Measurements from ENCODE around the gene ITGAD. TPM values are rescaled to one million over a fixed set of nuclear protein-coding genes. Genes with fewer than 3 reads are reported as not detected.

Gene ITGAD
- polyA plus RNA-seq, 1 of the 3 experiments (the other 2 are of a cell fraction), result not detected

DNA sequence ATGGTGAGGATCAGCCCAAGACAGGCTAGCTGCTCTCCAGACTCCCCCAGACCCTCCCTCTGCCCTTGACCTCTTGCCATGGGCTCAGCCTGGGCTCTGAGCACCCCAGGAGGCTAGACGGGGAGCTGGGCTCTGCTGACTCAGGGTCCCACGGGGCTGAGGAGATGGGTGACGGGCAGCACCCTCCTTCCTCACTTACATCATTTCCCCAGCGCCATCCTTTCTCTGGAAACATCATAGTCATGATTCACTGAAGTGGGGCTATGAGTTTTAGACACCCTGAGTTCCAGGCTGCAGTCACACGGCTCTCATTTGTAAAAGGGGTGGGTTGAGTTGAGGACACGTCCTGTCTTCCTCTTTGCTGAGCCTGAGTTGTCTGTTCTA is 41.2 kb upstream of the ITGAD start (continued):
- TF ChIP-seq PBX3 (IDR thresholded peaks at IDR 0.05), result no peak
- no peak for TF ChIP-seq RCOR1 (IDR thresholded peaks at IDR 0.05; ENCODE audit: low read length)

- Histone ChIP-seq H2AFZ (ENCODE audit: low read depth) (no peak overlapping the region), H4K20me1 (ENCODE audit: insufficient read depth) (no peaks in the 10 kb centered on the region), H3F3A (replicated peaks; ENCODE audit: insufficient read depth) (no peaks in the 10 kb centered on the region), H3K9ac (no peak overlapping the region), H3K27ac (ENCODE audit: low read depth in 2 of 2, low read length in 1 of 2) (no peak overlapping the region), H3K9me3 (no peaks in the 10 kb centered on the region), H3K4me3 (ENCODE audit: low read depth in 2 of 2, low read length in 1 of 2) (no peak overlapping the region), H3K4me1 (ENCODE audit: control insufficient read depth in 1 of 2, insufficient read depth in 2 of 2, low read depth in 1 of 2, low read length in 1 of 2) (no peaks in the 10 kb centered on the region), H3K4me2 (peak overlapping the region; percentile 46; the same call in 1 of the 2 replicates), H3K27me3 (ENCODE audit: insufficient read depth) (peaks cover 14% of the 10 kb centered on the region; the same call in 1 of the 2 replicates), H3K9me2 (no peaks in the 10 kb centered on the region), H3K79me2 (ENCODE audit: insufficient read depth) (no peaks in the 10 kb centered on the region), H3K36me3 (replicated peaks in 1 of 2; ENCODE audit: control insufficient read depth in 1 of 2, insufficient read depth in 2 of 2, low read length in 1 of 2) (no peaks in the 10 kb centered on the region)
- ChIA-PET POLR2A (no interaction called here), CTCF (no interaction called here)
- DNase-seq, result no peak
- TF ChIP-seq MEF2A (IDR thresholded peaks at IDR 0.05; ENCODE audit: borderline replicate concordance, low read depth), result no peak
- TF ChIP-seq MXI1 (IDR thresholded peaks at IDR 0.05; ENCODE audit: low read depth, low read length), result no peak
- TF ChIP-seq EP300 (IDR thresholded peaks at IDR 0.05; ENCODE audit: borderline replicate concordance in 1 of 2, low read depth in 1 of 2, low read length in 1 of 2), result no peak
- no peak for TF ChIP-seq MAX (IDR thresholded peaks at IDR 0.05; ENCODE audit: low read depth)
- TF ChIP-seq RFX5 (IDR thresholded peaks at IDR 0.05; ENCODE audit: low read length), result no peak
- TF ChIP-seq ELF1 (IDR thresholded peaks at IDR 0.05), result no peak
- TF ChIP-seq, protein P1, sequence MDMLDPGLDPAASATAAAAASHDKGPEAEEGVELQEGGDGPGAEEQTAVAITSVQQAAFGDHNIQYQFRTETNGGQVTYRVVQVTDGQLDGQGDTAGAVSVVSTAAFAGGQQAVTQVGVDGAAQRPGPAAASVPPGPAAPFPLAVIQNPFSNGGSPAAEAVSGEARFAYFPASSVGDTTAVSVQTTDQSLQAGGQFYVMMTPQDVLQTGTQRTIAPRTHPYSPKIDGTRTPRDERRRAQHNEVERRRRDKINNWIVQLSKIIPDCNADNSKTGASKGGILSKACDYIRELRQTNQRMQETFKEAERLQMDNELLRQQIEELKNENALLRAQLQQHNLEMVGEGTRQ (IDR thresholded peaks at IDR 0.05; ENCODE audit: borderline replicate concordance, low read depth, low read length), result no peak
- TF ChIP-seq, protein P2, sequence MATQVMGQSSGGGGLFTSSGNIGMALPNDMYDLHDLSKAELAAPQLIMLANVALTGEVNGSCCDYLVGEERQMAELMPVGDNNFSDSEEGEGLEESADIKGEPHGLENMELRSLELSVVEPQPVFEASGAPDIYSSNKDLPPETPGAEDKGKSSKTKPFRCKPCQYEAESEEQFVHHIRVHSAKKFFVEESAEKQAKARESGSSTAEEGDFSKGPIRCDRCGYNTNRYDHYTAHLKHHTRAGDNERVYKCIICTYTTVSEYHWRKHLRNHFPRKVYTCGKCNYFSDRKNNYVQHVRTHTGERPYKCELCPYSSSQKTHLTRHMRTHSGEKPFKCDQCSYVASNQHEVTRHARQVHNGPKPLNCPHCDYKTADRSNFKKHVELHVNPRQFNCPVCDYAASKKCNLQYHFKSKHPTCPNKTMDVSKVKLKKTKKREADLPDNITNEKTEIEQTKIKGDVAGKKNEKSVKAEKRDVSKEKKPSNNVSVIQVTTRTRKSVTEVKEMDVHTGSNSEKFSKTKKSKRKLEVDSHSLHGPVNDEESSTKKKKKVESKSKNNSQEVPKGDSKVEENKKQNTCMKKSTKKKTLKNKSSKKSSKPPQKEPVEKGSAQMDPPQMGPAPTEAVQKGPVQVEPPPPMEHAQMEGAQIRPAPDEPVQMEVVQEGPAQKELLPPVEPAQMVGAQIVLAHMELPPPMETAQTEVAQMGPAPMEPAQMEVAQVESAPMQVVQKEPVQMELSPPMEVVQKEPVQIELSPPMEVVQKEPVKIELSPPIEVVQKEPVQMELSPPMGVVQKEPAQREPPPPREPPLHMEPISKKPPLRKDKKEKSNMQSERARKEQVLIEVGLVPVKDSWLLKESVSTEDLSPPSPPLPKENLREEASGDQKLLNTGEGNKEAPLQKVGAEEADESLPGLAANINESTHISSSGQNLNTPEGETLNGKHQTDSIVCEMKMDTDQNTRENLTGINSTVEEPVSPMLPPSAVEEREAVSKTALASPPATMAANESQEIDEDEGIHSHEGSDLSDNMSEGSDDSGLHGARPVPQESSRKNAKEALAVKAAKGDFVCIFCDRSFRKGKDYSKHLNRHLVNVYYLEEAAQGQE (IDR thresholded peaks at IDR 0.05; ENCODE audit: low read depth, low read length), result no peak
- TF ChIP-seq IRF3 (IDR thresholded peaks at IDR 0.05; ENCODE audit: low read depth, low read length), result no peak
- no peak for TF ChIP-seq CTCF (IDR thresholded peaks at IDR 0.05)
- no peak for TF ChIP-seq GABPA (IDR thresholded peaks at IDR 0.05; ENCODE audit: low read depth)
- no peak for TF ChIP-seq SIN3A (IDR thresholded peaks at IDR 0.05; ENCODE audit: borderline replicate concordance, low read depth, low read length)
- TF ChIP-seq EZH2phosphoT487 (IDR thresholded peaks at IDR 0.05; ENCODE audit: borderline replicate concordance, low read depth), result no peak
- TF ChIP-seq GATA2 (CRISPR knock-in tag; IDR thresholded peaks at IDR 0.05), result no peak
- 42% methylated on average over 19 of the region's 22 CpGs for WGBS (ENCODE audit: low lambda C conversion rate)
Measured at GRCh38 chr16:31352376-31353115, 40.6 kb upstream of the ITGAD start.

All from SK-N-SH (cell line).